Esophagus muscularis mucosa (tissue), 4 donors: ENCODE measurements around the gene AKT1. TPM values are rescaled to one million over a fixed set of nuclear protein-coding genes. Genes with fewer than 3 reads are reported as not detected.
A peak's percentile ranks its signal among the peaks of the same experiment; 100 is the strongest.

ENCODE experiments used
- DNase-seq: peaks from one replicate; pipeline ENCODE4 v3.0.0-alpha.2; 2017; ENCODE audit errors: extremely low spot score
- H3K27ac ChIP-seq, 4 donors: fragments of 200-600 bp; sonication (generic); replicated peaks in 1 of 4; 1 replicate in 3 of 4; 2 replicates in 1 of 4; pipeline ENCODE4 v1.5.1; 2016 to 2019; ENCODE audit warnings: mild to moderate bottlenecking in 1 of 4
- H3K27me3 ChIP-seq, 4 donors: fragments of 200-600 bp; sonication (generic); one replicate each; pipeline versions ENCODE4 v1.5.1 to v1.6.0; 2016 to 2019
- H3K36me3 ChIP-seq, 4 donors: fragments of 200-600 bp; sonication (generic); one replicate each; pipeline ENCODE4 v1.5.1; 2016 to 2019
- H3K4me1 ChIP-seq, 4 donors: fragments of 200-600 bp; sonication (generic); one replicate each; pipeline ENCODE4 v1.5.1; 2016 to 2019
- H3K4me3 ChIP-seq, 4 donors: fragments of 200-600 bp; sonication (generic); 1 replicate in 2 of 4; 2 replicates in 2 of 4; pipeline ENCODE4 v1.5.1; 2016 to 2019; ENCODE audit warnings: mild to moderate bottlenecking in 4 of 4, moderate library complexity in 1 of 4
- H3K9me3 ChIP-seq, 4 donors: fragments of 200-600 bp; sonication (generic); 1 replicate in 3 of 4; 2 replicates in 1 of 4; pipeline ENCODE4 v1.5.1; 2016 to 2019
- EP300 ChIP-seq: sonication (generic); formaldehyde crosslinking; IDR thresholded peaks from one replicate; pipeline ENCODE4 v1.6.1; 2017; ENCODE audit warnings: antibody characterized with exemption
- POLR2A ChIP-seq: fragments of 450-650 bp; IDR thresholded peaks from one replicate; pipeline ENCODE4 v1.6.1; 2017; ENCODE audit warnings: antibody characterized with exemption, moderate library complexity, mild to moderate bottlenecking, low read depth
- POLR2AphosphoS5 ChIP-seq, 2 donors: sonication (generic); formaldehyde crosslinking; IDR thresholded peaks; one replicate each; pipeline ENCODE4 v1.6.1; 2017; ENCODE audit warnings: antibody characterized with exemption in 2 of 2
- WGBS: methylation state at CpG from one replicate; pipeline ENCODE4 v1.1.5; 2018; 5-methylcytosine and 5-hydroxymethylcytosine counted together
- intact Hi-C: fragments of 100-400 bp; cut with DNase I; formaldehyde crosslinking; loops from one replicate; pipeline ENCODE4 v1.15.1; 2023
- total RNA-seq, 4 donors: library from RNA; depleted of rRNA; stranded (reverse); fragments of >200 nt; gene quantifications; one replicate each; pipeline versions ENCODE4 v1.1.0 to v1.2.1, GENCODE V29; 2016
- TF ChIP-seq, protein P1 (sequence below), 3 experiments: fragments of 200-600 bp in 2 of 3; fragments of 450-650 bp in 1 of 3; sonication (generic) in 2 of 3; IDR thresholded peaks; one replicate each; pipeline ENCODE4 v1.5.1; 2017 to 2019; ENCODE audit warnings: antibody characterized with exemption in 3 of 3, mild to moderate bottlenecking in 2 of 3, moderate library complexity in 1 of 3

AKT1 gene
- total RNA-seq, 4 donors from 2014 or later, result 162 to 267 (median 187) TPM

DNA sequence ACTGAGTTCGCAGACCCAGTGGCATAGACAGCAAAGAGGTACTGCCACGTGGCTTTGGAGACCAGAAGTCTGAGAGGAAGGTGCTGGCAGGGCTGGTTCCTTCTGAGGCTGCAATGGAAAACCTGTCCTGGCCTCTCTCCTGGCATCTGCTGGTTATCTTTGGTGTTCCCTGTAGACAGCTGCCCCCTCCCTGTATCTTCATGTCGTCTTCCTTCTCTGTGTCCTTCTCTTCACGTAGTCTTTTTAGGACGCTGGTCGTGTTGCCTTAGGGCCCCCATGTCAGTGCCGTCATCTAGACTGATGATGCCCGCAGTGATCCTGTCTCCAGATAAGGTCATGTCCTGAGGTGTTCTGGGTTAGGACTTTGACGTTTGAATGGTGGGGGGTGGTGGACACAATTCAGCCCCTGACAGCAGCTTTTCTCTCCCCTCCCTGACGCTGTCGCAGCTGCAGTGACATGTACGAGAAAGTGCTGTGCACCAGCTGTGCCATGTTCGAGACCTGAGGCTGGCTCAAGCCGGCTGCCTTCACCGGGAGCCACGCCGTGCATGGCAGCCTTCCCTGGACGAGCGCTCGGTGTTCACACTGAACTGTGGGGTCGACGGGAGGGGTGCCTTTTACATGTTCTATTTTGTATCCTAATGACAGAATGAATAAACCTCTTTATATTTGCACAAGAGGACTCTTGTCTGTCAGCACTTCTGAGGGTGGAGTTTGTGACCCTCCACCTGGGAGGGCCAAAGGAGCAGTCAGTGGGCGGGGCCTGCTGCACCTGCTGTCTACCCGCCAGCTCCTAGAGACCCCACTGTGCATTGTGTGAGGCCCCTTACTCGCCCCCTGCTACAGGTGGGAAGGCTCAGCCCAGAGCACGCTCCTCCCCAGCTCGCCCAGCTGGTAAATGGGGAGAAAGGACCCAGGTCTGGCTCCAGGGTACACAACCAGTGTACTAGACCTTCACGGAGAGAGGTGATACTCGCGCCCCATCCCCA lies 36.3 kb downstream of the AKT1 start:
- no peak for TF ChIP-seq EP300
- no peak for TF ChIP-seq POLR2AphosphoS5 (IDR thresholded peaks at IDR 0.05)
- TF ChIP-seq, protein P1, sequence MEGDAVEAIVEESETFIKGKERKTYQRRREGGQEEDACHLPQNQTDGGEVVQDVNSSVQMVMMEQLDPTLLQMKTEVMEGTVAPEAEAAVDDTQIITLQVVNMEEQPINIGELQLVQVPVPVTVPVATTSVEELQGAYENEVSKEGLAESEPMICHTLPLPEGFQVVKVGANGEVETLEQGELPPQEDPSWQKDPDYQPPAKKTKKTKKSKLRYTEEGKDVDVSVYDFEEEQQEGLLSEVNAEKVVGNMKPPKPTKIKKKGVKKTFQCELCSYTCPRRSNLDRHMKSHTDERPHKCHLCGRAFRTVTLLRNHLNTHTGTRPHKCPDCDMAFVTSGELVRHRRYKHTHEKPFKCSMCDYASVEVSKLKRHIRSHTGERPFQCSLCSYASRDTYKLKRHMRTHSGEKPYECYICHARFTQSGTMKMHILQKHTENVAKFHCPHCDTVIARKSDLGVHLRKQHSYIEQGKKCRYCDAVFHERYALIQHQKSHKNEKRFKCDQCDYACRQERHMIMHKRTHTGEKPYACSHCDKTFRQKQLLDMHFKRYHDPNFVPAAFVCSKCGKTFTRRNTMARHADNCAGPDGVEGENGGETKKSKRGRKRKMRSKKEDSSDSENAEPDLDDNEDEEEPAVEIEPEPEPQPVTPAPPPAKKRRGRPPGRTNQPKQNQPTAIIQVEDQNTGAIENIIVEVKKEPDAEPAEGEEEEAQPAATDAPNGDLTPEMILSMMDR (IDR thresholded peaks at IDR 0.05), result no peak
- no peak for TF ChIP-seq POLR2A
- Histone ChIP-seq H3K4me3 (no peak overlapping the region), H3K9me3 (no peaks in the 10 kb centered on the region), H3K27ac (peak overlapping the region in 2 of 4 donors; percentile 52 to 53), H3K27me3 (no peaks in the 10 kb centered on the region), H3K4me1 (peaks cover 9 to 42% (median 33%) of the 10 kb centered on the region in 4 donors), H3K36me3 (peaks cover 38 to 76% (median 61%) of the 10 kb centered on the region in 4 donors)
- 81% methylated on average over 24 of the region's 30 CpGs for WGBS
- no peak for DNase-seq
- intact Hi-C loops, result no loop called here

DNA sequence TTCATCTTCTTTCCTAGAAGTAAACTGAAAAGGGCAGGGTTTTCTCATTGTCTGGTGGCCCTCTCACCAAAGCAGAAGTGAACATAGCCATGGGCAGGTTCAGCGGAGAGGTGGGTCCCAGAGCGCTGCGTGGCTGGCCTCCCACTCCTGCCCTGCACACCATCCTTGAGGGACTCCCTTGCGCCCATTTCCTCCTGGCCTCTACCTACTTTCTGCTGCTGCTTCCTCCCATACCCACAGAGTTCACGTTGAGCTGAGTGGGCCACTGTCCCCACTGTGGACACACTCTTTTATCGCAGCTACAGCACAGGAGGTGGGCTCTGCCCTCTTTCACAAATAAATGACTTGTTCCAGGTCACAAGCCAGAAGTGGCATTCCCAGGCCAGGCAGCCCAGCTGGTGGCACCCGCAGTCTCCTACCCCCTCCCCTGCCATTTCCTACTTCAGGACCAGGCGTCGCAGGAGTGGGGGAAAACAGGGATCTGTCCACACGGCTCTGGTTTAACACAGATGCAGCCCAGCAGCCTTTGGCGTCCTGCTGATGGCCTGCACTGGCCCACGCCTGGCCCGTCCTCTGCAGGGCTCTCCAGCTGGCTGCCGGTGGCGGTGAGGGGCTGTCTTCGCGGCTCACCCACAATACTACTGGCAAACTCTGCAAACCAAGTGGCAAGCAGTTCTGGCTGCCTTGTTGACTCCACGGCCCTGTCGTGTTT lies 37.7 kb downstream of the AKT1 start:
- Histone ChIP-seq H3K27ac (no peak overlapping the region), H3K4me3 (no peak overlapping the region), H3K36me3 (peaks cover 38 to 76% (median 61%) of the 10 kb centered on the region in 4 donors), H3K4me1 (peaks cover 17 to 51% (median 41%) of the 10 kb centered on the region in 4 donors), H3K9me3 (no peaks in the 10 kb centered on the region), H3K27me3 (no peaks in the 10 kb centered on the region)
- DNase-seq, result no peak
- intact Hi-C loops, result no loop called here
- WGBS, result 93% methylated on average over 19 of the region's 19 CpGs
- TF ChIP-seq POLR2A (no peak), POLR2AphosphoS5 (IDR thresholded peaks at IDR 0.05) (no peak), EP300 (no peak)
- TF ChIP-seq, protein P1 (IDR thresholded peaks at IDR 0.05), result no peak

DNA sequence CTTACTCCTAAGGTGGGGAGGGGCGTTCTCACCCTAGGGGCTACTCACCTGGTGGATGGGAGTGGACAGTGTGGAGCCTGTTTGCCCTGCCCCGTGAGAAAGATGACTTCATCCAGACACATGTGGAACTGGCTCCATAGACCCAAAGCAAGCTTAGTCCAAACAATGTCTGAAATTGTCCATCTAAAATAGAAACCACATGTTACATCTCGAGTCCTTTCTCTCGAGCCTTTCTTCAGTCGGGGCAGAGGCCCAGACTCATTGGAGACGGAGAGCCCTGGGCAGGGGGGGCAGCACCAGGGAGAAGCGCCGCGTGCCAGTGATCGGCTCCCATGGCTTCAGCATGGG lies 38.3 kb downstream of the AKT1 start:
- TF ChIP-seq EP300 (no peak), POLR2AphosphoS5 (IDR thresholded peaks at IDR 0.05) (no peak), POLR2A (no peak)
- TF ChIP-seq, protein P1 (IDR thresholded peaks at IDR 0.05), result no peak
- intact Hi-C loops, result no loop called here
- H3K27ac ChIP-seq, result no peak overlapping the region
- H3K36me3 ChIP-seq, result peaks cover 38 to 71% (median 61%) of the 10 kb centered on the region in 4 donors
- WGBS, result 41% methylated on average over 5 of the region's 10 CpGs
- no peaks in the 10 kb centered on the region for H3K9me3 ChIP-seq
- H3K4me1 ChIP-seq, result peaks cover 18 to 53% (median 43%) of the 10 kb centered on the region in 4 donors
- no peak for DNase-seq
- no peaks in the 10 kb centered on the region for H3K27me3 ChIP-seq
- H3K4me3 ChIP-seq, result no peak overlapping the region

DNA sequence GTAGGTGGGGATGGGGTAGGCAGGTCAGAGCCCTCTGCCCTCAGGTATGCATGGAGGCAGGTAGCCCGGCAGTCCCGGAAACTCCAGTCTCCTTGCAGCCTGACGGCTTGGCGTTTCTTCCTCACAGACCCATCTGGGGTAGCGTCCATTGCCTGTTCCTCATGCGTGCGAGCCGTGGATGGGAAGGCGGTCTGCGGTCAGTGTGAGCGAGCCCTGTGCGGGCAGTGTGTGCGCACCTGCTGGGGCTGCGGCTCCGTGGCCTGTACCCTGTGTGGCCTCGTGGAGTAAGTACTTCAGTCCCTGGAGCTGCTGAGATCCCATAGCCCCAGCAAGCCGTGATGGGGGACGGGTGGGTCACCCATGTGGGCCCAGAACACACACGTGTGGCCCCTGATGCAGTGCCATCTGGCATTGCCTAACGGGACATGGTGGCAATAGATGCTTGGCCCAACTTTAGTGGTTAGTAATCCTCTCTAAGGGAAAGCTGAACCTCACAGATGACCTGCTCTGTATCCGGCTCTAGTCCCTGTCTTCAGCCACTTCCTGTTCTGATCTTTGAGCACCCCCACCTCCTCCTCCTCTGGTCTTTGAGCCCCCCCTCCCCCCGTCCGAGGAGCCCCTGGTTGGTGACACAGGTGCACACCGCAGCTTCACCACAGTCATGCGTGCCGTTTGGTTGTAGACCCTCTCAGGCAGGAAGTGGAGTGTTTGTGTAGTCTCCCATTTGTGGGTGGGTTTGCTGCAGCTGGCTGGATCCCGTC lies 38.9 kb downstream of the AKT1 start:
- intact Hi-C loops, result no loop called here
- no peak for TF ChIP-seq POLR2AphosphoS5 (IDR thresholded peaks at IDR 0.05)
- TF ChIP-seq EP300, result no peak
- TF ChIP-seq POLR2A, result no peak
- TF ChIP-seq, protein P1 (IDR thresholded peaks at IDR 0.05), result no peak
- Histone ChIP-seq H3K9me3 (no peaks in the 10 kb centered on the region), H3K4me3 (no peak overlapping the region), H3K36me3 (peaks cover 38 to 66% (median 60%) of the 10 kb centered on the region in 4 donors), H3K4me1 (peaks cover 23 to 58% (median 49%) of the 10 kb centered on the region in 4 donors), H3K27ac (no peak overlapping the region), H3K27me3 (no peaks in the 10 kb centered on the region)
- 78% methylated on average over 17 of the region's 27 CpGs for WGBS
- no peak for DNase-seq
